KMS-11 (cell line): ENCODE results near the gene RNF41.

ENCODE experiments used
- H2AFZ ChIP-seq: fragments of 200-600 bp; sonication (generic); 2 replicates; pipeline ENCODE4 v1.6.1; 2016; ENCODE audit warnings: antibody characterized with exemption, mixed run types, low read depth
- H3K27ac ChIP-seq: fragments of 200-600 bp; sonication (generic); 2 replicates; pipeline ENCODE4 v1.6.1; 2016; ENCODE audit warnings: mild to moderate bottlenecking, mixed run types
- H3K27me3 ChIP-seq: fragments of 200-600 bp; sonication (generic); 2 replicates; pipeline ENCODE4 v1.6.1; 2017; ENCODE audit warnings: mild to moderate bottlenecking, low read depth, mixed run types, moderate library complexity; ENCODE audit not compliant: insufficient read depth
- H3K36me3 ChIP-seq: fragments of 200-600 bp; sonication (generic); 2 replicates; pipeline ENCODE4 v1.6.1; 2017; ENCODE audit warnings: mild to moderate bottlenecking, mixed run types; ENCODE audit not compliant: insufficient read depth
- H3K4me1 ChIP-seq: fragments of 200-600 bp; sonication (generic); 2 replicates; pipeline ENCODE4 v1.6.1; 2016; ENCODE audit warnings: mild to moderate bottlenecking, low read depth, mixed run types; ENCODE audit not compliant: poor library complexity, severe bottlenecking
- H3K4me2 ChIP-seq: fragments of 200-600 bp; sonication (generic); 2 replicates; pipeline ENCODE4 v1.7.0; 2016; ENCODE audit warnings: mild to moderate bottlenecking, mixed run types
- H3K4me3 ChIP-seq: fragments of 200-600 bp; sonication (generic); IDR thresholded peaks from 2 replicates; pipeline ENCODE4 v1.6.1; 2017; ENCODE audit warnings: low read depth, low read length, mixed read lengths; ENCODE audit not compliant: insufficient read depth
- H3K79me2 ChIP-seq: fragments of 200-600 bp; sonication (generic); 2 replicates; pipeline ENCODE4 v1.6.1; 2016; ENCODE audit warnings: low read depth, mixed run types; ENCODE audit not compliant: insufficient read depth
- H3K9ac ChIP-seq: fragments of 200-600 bp; sonication (generic); 2 replicates; pipeline ENCODE4 v1.6.1; 2016; ENCODE audit warnings: mild to moderate bottlenecking, mixed run types
- H4K20me1 ChIP-seq: fragments of 200-600 bp; sonication (generic); 2 replicates; pipeline ENCODE4 v1.6.1; 2016; ENCODE audit warnings: mild to moderate bottlenecking, mixed run types; ENCODE audit not compliant: insufficient read depth
- TF ChIP-seq, protein P1 (sequence below): fragments of 200-600 bp; sonication (generic); conservative IDR thresholded peaks from 2 replicates; pipeline ENCODE4 v1.6.1; 2017; ENCODE audit warnings: low read depth, mild to moderate bottlenecking, antibody characterized with exemption, low read length, moderate library complexity, mixed read lengths

The RNF41 gene

DNA sequence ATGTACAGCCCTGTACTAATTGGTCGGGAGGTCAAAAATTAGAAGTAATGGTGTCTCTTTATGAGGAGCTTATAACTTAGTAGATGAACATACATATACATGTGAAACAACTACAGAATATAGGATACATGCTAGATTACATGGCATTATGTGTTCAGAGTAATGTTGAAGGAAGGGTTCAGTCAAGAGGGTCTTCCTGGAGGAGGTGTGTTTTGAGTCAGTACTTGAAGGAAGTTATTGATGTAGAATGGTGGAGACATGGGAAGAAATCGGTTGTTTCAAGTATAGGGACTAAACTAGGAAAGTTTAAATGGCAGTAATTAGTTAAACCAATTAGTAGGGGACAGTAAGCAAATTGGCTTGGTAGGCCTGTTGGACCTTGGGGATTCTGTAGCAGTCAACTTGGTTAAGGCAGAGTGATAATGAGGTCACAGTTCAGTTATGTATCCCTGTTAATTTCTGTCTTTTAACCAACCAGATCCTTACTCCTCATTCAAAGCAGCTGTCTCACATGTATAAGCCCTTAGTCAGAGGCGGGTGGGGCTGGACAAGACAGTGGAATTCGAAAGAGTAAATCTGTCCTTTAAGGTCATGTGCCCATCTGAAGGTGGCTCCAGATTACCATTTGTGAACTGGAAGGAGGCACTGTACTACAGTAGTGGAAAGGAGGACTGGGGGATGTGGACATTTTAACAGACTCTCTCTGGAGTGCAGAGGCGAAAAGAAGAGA is 39.9 kb upstream of the RNF41 start:
- H3K36me3 ChIP-seq, result no peaks in the 10 kb centered on the region
- H3K4me2 ChIP-seq, result no peak overlapping the region
- H3K79me2 ChIP-seq, result peaks cover 12% of the 10 kb centered on the region
- no peak overlapping the region for H2AFZ ChIP-seq
- no peaks in the 10 kb centered on the region for H4K20me1 ChIP-seq
- no peak overlapping the region for H3K27ac ChIP-seq
- H3K27me3 ChIP-seq, result no peaks in the 10 kb centered on the region
- no peak overlapping the region for H3K4me3 ChIP-seq
- H3K9ac ChIP-seq, result no peak overlapping the region
- H3K4me1 ChIP-seq, result peaks cover 23% of the 10 kb centered on the region
- TF ChIP-seq, protein P1, sequence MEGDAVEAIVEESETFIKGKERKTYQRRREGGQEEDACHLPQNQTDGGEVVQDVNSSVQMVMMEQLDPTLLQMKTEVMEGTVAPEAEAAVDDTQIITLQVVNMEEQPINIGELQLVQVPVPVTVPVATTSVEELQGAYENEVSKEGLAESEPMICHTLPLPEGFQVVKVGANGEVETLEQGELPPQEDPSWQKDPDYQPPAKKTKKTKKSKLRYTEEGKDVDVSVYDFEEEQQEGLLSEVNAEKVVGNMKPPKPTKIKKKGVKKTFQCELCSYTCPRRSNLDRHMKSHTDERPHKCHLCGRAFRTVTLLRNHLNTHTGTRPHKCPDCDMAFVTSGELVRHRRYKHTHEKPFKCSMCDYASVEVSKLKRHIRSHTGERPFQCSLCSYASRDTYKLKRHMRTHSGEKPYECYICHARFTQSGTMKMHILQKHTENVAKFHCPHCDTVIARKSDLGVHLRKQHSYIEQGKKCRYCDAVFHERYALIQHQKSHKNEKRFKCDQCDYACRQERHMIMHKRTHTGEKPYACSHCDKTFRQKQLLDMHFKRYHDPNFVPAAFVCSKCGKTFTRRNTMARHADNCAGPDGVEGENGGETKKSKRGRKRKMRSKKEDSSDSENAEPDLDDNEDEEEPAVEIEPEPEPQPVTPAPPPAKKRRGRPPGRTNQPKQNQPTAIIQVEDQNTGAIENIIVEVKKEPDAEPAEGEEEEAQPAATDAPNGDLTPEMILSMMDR, result no peak

DNA sequence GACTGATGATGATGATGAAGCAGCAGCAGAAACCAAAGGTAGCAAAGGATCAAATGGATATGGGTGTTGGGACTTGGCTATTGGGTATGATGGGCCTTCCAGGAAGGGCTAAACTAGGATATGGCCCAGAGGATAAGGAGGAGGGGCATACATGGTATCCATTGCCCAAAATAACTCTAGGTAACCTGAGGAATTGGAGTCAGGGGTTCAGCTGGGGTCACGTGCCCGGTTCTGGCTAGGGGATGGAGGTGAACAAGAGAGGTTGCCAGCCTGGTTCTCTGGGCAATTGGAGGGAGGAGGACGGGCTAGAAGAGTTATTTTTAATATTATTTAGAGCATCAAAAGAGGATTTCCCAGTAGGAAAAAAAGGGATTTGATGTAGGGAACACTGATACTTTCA is 39.2 kb upstream of the RNF41 start:
- H4K20me1 ChIP-seq, result no peaks in the 10 kb centered on the region
- no peaks in the 10 kb centered on the region for H3K27me3 ChIP-seq
- TF ChIP-seq, protein P1, result no peak
- H2AFZ ChIP-seq, result no peak overlapping the region
- peaks cover 19% of the 10 kb centered on the region for H3K4me1 ChIP-seq
- H3K9ac ChIP-seq, result no peak overlapping the region
- H3K79me2 ChIP-seq, result peaks cover 14% of the 10 kb centered on the region
- no peak overlapping the region for H3K4me3 ChIP-seq
- H3K27ac ChIP-seq, result no peak overlapping the region
- H3K36me3 ChIP-seq, result no peaks in the 10 kb centered on the region
- H3K4me2 ChIP-seq, result no peak overlapping the region

DNA sequence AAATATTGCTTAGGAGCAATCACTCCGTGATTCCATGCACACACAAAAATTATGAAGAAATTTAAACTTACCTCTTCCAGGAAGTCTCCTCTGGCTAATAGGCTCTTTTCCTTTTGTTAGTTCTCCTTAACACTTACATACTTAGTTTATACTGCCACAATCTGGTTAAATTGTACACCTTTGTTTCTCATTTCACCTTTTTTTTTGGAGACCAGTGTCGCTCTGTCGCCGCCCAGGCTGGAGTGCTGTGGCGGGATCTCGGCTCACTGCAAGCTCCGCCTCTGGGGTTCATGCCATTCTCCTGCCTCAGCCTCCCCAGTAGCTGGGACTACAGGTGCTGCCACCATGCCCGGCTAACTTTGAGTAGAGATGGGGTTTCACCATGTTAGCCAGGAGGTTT is 38.7 kb upstream of the RNF41 start:
- no peaks in the 10 kb centered on the region for H4K20me1 ChIP-seq
- H3K27ac ChIP-seq, result no peak overlapping the region
- H3K4me1 ChIP-seq, result peaks cover 14% of the 10 kb centered on the region
- TF ChIP-seq, protein P1, result no peak
- no peak overlapping the region for H3K9ac ChIP-seq
- H3K79me2 ChIP-seq, result peaks cover 14% of the 10 kb centered on the region
- no peak overlapping the region for H3K4me3 ChIP-seq
- H3K36me3 ChIP-seq, result peaks cover 3% of the 10 kb centered on the region; the same call in 1 of the 2 replicates
- no peak overlapping the region for H3K4me2 ChIP-seq
- no peaks in the 10 kb centered on the region for H3K27me3 ChIP-seq
- H2AFZ ChIP-seq, result no peak overlapping the region

DNA sequence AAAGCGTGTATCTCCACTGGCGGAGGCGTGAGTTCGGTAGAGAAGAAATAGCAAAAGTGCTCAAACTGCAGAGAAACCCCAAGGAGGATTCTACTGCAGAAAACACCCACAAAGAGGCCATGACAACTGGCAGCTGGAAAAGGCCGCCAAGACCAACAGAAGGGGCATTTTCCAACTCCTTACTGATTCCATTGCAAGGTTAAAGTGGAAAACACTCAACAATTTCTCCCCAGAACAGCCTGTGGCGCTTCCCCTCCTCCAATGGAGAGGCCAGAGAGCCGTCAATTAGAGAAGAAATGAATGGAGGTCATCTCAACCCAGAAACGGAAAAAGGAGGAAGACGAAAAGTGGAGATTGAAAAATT is 37.1 kb upstream of the RNF41 start:
- Histone ChIP-seq H3K36me3 (peaks cover 7% of the 10 kb centered on the region; the same call in 1 of the 2 replicates), H3K27ac (peak overlapping the region; percentile 48)
- TF ChIP-seq, protein P1, result no peak; the same call in none of the 2 replicates

More for the DNA sequence above, 37.1 kb upstream of the RNF41 start:
- no peaks in the 10 kb centered on the region for H4K20me1 ChIP-seq
- H3K27me3 ChIP-seq, result no peaks in the 10 kb centered on the region
- H3K79me2 ChIP-seq, result peaks cover 14% of the 10 kb centered on the region
- H2AFZ ChIP-seq, result peak overlapping the region; percentile 100
- H3K4me2 ChIP-seq, result peak overlapping the region; percentile 91
- H3K4me3 ChIP-seq, result peak overlapping the region; percentile 85
- peaks cover 12% of the 10 kb centered on the region for H3K4me1 ChIP-seq
- peak overlapping the region; percentile 74 for H3K9ac ChIP-seq
